IPS-20b (cell line): ENCODE data around the gene JAG1.

Experiments used
- H3K27ac ChIP-seq: one replicate; pipeline ENCODE4 v1.5.1; 2013; ENCODE audit warnings: low read length
- H3K27me3 ChIP-seq: 2 replicates; pipeline ENCODE4 v1.6.1; 2013; ENCODE audit warnings: mild to moderate bottlenecking, low read length, inconsistent platforms; ENCODE audit not compliant: insufficient read depth
- H3K36me3 ChIP-seq: 2 replicates; pipeline ENCODE4 v1.6.1; 2013; ENCODE audit warnings: low read depth, mild to moderate bottlenecking, inconsistent platforms, low read length, moderate library complexity; ENCODE audit not compliant: insufficient read depth
- H3K4me1 ChIP-seq: 2 replicates; pipeline ENCODE4 v1.6.1; 2013; ENCODE audit warnings: mild to moderate bottlenecking, control low read depth, inconsistent platforms, low read length, moderate library complexity; ENCODE audit not compliant: insufficient read depth
- H3K4me3 ChIP-seq: 2 replicates; pipeline ENCODE4 v1.5.1; 2013; ENCODE audit warnings: mild to moderate bottlenecking, low read length, inconsistent platforms
- H3K9ac ChIP-seq: 2 replicates; pipeline ENCODE4 v1.6.1; 2013; ENCODE audit warnings: low read depth, mild to moderate bottlenecking, inconsistent platforms, low read length, moderate library complexity
- H3K9me3 ChIP-seq: 2 replicates; pipeline ENCODE4 v1.6.1; 2013; ENCODE audit warnings: mild to moderate bottlenecking, low read depth, low read length, inconsistent platforms; ENCODE audit not compliant: insufficient read depth

The JAG1 gene

GRCh38 chr20:10673842-10674683 is at the start of gene JAG1:
Gene JAG1, minus strand, starts transcription at chr20:10673999. Its CDS starts 469 bp downstream, at chr20:10673530.
- Histone ChIP-seq H3K27me3 (peaks cover 16% of the 10 kb centered on the region; the same call in 1 of the 2 replicates), H3K36me3 (peaks cover 8% of the 10 kb centered on the region), H3K4me3 (peak within 1 kb of the TSS; percentile 84), H3K9me3 (no peaks in the 10 kb centered on the region), H3K4me1 (peaks cover 27% of the 10 kb centered on the region), H3K9ac (peak within 1 kb of the TSS; percentile 88), H3K27ac (peak within 1 kb of the TSS; percentile 62)

DNA sequence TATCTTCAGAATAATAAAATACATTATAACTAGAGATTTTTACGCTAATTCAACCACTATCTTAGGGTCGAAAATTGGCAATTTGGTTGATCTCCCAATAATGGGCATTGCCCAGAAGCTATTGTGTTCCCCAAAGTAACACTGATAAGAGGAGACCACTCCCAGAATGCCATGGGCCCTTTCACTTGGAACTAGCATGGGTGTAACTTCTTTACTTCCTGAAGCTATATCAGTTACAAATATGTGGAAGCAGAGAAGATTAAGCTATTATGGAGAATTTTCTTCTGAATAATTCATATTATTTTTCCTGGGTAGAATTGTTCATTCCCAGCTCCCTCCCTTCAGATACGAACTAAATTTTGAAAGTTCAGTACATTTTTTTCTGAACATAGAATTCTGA is 48.2 kb upstream of the JAG1 start:
- Histone ChIP-seq H3K9ac (no peak overlapping the region), H3K36me3 (no peaks in the 10 kb centered on the region), H3K27ac (no peak overlapping the region), H3K27me3 (no peaks in the 10 kb centered on the region), H3K4me1 (peaks cover 4% of the 10 kb centered on the region; the same call in 1 of the 2 replicates), H3K9me3 (no peaks in the 10 kb centered on the region), H3K4me3 (no peak overlapping the region)

GRCh38 chr20:10721137-10721896 is 47.5 kb upstream of the JAG1 start:
- Histone ChIP-seq H3K27ac (no peak overlapping the region), H3K4me1 (peaks cover 11% of the 10 kb centered on the region), H3K36me3 (no peaks in the 10 kb centered on the region), H3K9ac (no peak overlapping the region), H3K27me3 (no peaks in the 10 kb centered on the region), H3K9me3 (no peaks in the 10 kb centered on the region), H3K4me3 (no peak overlapping the region)

DNA sequence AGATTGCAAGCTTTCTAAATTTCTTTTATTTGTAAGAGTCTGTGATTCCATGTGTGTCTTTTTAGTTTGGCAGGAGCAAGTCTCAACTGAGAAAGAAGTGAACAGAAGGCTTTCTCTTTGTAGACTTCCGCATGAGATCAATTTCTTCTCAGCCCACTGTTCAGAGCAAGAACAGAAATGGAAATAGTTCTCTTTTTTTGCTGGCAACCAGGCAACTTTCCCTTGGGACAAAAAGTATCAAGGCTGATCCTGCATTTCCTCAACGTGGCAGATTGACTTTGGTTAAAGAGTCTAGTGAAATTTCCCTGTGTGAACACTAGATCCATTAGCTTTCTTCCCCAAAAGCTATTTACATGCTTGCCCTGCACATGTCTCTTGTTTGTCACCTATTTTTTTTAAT is 46.8 kb upstream of the JAG1 start:
- no peak overlapping the region for H3K27ac ChIP-seq

GRCh38 chr20:10719740-10720385 is 46.1 kb upstream of the JAG1 start:
- Histone ChIP-seq H3K4me3 (no peak overlapping the region), H3K36me3 (no peaks in the 10 kb centered on the region), H3K9ac (no peak overlapping the region), H3K27ac (no peak overlapping the region), H3K9me3 (no peaks in the 10 kb centered on the region), H3K4me1 (peaks cover 16% of the 10 kb centered on the region), H3K27me3 (no peaks in the 10 kb centered on the region)

More for the DNA sequence above, 46.8 kb upstream of the JAG1 start:
- Histone ChIP-seq H3K36me3 (no peaks in the 10 kb centered on the region), H3K9ac (no peak overlapping the region), H3K4me3 (no peak overlapping the region), H3K27me3 (no peaks in the 10 kb centered on the region), H3K9me3 (no peaks in the 10 kb centered on the region), H3K4me1 (peaks cover 13% of the 10 kb centered on the region)

- H3K9ac ChIP-seq: no peak overlapping the region
- H3K27me3 ChIP-seq: no peaks in the 10 kb centered on the region
- no peaks in the 10 kb centered on the region for H3K9me3 ChIP-seq
- peaks cover 21% of the 10 kb centered on the region for H3K4me1 ChIP-seq
- H3K4me3 ChIP-seq: no peak overlapping the region
- no peaks in the 10 kb centered on the region for H3K36me3 ChIP-seq
- no peak overlapping the region for H3K27ac ChIP-seq
Observed at GRCh38 chr20:10718661-10719060, 44.9 kb upstream of the JAG1 start.

- Histone ChIP-seq H3K9ac (no peak overlapping the region), H3K4me3 (no peak overlapping the region), H3K27me3 (no peaks in the 10 kb centered on the region), H3K36me3 (no peaks in the 10 kb centered on the region), H3K4me1 (peaks cover 21% of the 10 kb centered on the region), H3K27ac (no peak overlapping the region), H3K9me3 (no peaks in the 10 kb centered on the region)
Observed at GRCh38 chr20:10716855-10717254, 43.1 kb upstream of the JAG1 start.

DNA sequence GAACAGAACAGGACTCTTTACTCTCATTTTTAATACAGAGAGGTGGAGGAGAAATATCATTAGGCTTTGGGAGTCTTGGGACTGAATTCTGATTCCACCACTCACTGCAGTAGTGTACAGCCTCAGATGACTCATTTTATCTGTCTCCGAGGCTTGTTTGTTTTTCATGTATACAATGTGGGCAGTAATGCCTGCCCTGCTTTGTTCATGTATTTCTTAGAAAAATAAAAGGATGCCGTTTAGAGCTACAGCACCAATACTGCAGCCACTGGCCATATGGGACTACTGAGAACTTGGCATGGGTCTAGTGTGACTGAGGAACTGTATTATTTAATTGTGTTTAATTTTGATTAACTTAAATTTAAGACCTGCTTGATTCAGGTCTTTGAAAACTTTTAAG is 41.2 kb upstream of the JAG1 start:
- no peak overlapping the region for H3K27ac ChIP-seq
- no peak overlapping the region for H3K9ac ChIP-seq
- H3K9me3 ChIP-seq: no peaks in the 10 kb centered on the region
- no peaks in the 10 kb centered on the region for H3K27me3 ChIP-seq
- no peaks in the 10 kb centered on the region for H3K36me3 ChIP-seq
- peaks cover 21% of the 10 kb centered on the region for H3K4me1 ChIP-seq
- H3K4me3 ChIP-seq: peak overlapping the region; percentile 24; the same call in 1 of the 2 replicates

DNA sequence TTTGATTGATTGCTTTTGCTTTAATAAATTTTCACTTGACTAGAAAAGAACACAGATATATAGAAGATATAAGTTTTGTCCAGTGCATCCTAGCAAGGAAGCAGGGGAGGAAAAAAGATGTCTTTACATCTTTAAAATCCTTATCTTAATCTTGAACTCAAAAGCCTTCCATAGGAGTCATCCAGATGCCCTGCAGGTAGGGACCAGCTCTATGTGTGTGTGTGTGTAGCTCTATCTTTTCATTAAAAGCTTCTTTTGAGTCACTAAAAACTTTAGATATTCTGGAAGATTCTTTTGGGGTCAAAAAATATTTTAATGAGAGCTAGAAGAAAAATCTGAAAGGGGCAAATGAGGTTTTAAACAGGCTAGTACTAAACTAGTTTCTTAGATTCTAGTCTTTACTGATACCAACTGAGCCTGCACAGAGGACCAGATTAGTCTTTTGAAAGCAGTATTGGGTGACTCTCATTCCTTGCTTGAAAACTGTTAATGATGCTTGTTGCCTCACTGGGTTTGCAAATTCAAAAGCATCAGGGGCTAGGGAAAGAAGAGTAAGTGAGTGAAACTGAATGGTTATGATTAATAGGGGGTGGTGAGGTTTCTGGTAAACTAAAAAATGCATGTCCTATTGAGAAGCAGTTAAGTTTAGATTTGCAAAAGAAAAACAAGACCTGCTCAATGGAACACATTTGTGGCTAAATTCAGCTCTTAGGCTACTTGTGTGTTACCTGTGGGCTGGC is 40.6 kb upstream of the JAG1 start:
- Histone ChIP-seq H3K27ac (no peak overlapping the region), H3K4me1 (peaks cover 21% of the 10 kb centered on the region), H3K9ac (no peak overlapping the region), H3K9me3 (no peaks in the 10 kb centered on the region), H3K4me3 (peak overlapping the region; percentile 24; the same call in 1 of the 2 replicates), H3K27me3 (no peaks in the 10 kb centered on the region), H3K36me3 (no peaks in the 10 kb centered on the region)

GRCh38 chr20:10713161-10713560 is 39.4 kb upstream of the JAG1 start:
- Histone ChIP-seq H3K27ac (no peak overlapping the region), H3K9me3 (no peaks in the 10 kb centered on the region), H3K27me3 (no peaks in the 10 kb centered on the region), H3K4me1 (peaks cover 24% of the 10 kb centered on the region), H3K9ac (no peak overlapping the region), H3K36me3 (no peaks in the 10 kb centered on the region), H3K4me3 (no peak overlapping the region)

- Histone ChIP-seq H3K9me3 (no peaks in the 10 kb centered on the region), H3K9ac (no peak overlapping the region), H3K27me3 (no peaks in the 10 kb centered on the region), H3K36me3 (no peaks in the 10 kb centered on the region), H3K4me1 (peaks cover 23% of the 10 kb centered on the region), H3K4me3 (no peak overlapping the region), H3K27ac (no peak overlapping the region)
Observed at GRCh38 chr20:10711903-10712451, 38.2 kb upstream of the JAG1 start.
